ENCODE data around the gene PA2G4. TPM values are rescaled to one million over a fixed set of nuclear protein-coding genes. Genes with fewer than 3 reads are reported as not detected.
A peak's percentile ranks its signal among the peaks of the same experiment; 100 is the strongest.

Gene PA2G4
- total and polyA plus RNA-seq, 10 of the 15 experiments (the other 5 are each of a cell fraction or from before 2014, with no cell fraction given), result 148 to 514 (median 406) TPM

DNA sequence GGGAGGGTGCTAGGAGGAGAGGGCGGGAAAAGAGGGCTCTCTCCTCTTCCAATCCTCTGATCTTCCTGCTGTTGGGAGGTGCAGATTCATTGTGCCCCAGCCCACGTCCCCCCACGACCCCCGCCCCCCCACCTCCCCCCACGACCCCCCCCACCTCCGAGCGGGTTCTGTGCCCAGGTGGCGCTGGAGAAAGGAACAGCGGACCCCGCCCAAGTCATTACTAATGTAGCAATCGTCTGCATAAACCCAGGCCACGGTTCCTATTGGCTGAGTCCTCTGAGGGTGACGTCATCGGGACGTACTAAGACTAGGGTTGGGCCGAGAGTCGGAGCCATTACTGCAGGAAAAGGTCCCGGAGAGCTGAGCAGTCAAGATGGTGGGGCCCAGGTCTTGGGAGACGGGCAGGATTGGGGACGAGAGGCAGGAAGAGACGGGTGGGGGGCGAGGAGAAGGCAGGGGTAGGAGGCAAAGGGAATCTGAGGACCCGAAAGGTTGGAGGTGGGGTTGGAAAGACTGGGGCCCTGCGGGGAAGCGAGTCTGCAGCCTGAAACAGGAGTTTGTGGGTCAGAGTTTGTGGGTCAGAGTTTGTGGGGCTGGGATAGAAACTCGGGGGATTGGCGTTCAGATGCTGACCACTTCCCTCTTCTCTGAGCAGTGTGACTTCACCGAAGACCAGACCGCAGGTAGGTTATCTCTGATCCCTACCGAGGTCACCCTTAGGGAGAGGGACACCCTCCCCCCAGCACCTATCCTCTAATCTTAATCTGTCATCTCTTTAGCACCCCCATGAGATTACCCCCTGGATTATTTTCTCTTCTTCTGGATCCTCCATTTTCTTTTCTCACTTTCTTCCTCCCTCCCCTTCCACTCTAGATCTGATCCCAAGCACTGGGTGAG is 53.9 kb downstream of the PA2G4 start, which contains the start of gene MYL6 (continued):
- TF ChIP-seq CHD1 (IDR thresholded peaks at IDR 0.05; ENCODE audit: low read depth, low read length), result no peak
- TF ChIP-seq, protein P1, sequence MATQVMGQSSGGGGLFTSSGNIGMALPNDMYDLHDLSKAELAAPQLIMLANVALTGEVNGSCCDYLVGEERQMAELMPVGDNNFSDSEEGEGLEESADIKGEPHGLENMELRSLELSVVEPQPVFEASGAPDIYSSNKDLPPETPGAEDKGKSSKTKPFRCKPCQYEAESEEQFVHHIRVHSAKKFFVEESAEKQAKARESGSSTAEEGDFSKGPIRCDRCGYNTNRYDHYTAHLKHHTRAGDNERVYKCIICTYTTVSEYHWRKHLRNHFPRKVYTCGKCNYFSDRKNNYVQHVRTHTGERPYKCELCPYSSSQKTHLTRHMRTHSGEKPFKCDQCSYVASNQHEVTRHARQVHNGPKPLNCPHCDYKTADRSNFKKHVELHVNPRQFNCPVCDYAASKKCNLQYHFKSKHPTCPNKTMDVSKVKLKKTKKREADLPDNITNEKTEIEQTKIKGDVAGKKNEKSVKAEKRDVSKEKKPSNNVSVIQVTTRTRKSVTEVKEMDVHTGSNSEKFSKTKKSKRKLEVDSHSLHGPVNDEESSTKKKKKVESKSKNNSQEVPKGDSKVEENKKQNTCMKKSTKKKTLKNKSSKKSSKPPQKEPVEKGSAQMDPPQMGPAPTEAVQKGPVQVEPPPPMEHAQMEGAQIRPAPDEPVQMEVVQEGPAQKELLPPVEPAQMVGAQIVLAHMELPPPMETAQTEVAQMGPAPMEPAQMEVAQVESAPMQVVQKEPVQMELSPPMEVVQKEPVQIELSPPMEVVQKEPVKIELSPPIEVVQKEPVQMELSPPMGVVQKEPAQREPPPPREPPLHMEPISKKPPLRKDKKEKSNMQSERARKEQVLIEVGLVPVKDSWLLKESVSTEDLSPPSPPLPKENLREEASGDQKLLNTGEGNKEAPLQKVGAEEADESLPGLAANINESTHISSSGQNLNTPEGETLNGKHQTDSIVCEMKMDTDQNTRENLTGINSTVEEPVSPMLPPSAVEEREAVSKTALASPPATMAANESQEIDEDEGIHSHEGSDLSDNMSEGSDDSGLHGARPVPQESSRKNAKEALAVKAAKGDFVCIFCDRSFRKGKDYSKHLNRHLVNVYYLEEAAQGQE (IDR thresholded peaks at IDR 0.05; ENCODE audit: low read depth, low read length), result peak; percentile 29; the same call in 1 of the 2 replicates
- TF ChIP-seq TAF1 (IDR thresholded peaks at IDR 0.05; ENCODE audit: borderline replicate concordance, low read depth, low read length), result peak; percentile 89
- TF ChIP-seq SRF (IDR thresholded peaks at IDR 0.05; ENCODE audit: low read depth in 2 of 2, low read length in 2 of 2), result no peak
- TF ChIP-seq, protein P2, sequence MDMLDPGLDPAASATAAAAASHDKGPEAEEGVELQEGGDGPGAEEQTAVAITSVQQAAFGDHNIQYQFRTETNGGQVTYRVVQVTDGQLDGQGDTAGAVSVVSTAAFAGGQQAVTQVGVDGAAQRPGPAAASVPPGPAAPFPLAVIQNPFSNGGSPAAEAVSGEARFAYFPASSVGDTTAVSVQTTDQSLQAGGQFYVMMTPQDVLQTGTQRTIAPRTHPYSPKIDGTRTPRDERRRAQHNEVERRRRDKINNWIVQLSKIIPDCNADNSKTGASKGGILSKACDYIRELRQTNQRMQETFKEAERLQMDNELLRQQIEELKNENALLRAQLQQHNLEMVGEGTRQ (IDR thresholded peaks at IDR 0.05; ENCODE audit: borderline replicate concordance, low read depth, low read length), result no peak
- no peak; the same call in none of the 2 replicates for TF ChIP-seq NR2F1 (conservative IDR thresholded peaks at IDR 0.05)
- TF ChIP-seq CBX5 (IDR thresholded peaks at IDR 0.05; ENCODE audit: low read depth), result no peak
- TF ChIP-seq, protein P3, sequence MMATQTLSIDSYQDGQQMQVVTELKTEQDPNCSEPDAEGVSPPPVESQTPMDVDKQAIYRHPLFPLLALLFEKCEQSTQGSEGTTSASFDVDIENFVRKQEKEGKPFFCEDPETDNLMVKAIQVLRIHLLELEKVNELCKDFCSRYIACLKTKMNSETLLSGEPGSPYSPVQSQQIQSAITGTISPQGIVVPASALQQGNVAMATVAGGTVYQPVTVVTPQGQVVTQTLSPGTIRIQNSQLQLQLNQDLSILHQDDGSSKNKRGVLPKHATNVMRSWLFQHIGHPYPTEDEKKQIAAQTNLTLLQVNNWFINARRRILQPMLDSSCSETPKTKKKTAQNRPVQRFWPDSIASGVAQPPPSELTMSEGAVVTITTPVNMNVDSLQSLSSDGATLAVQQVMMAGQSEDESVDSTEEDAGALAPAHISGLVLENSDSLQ (IDR thresholded peaks at IDR 0.05), result peak; percentile 50
- peak; percentile 24; the same call in 1 of the 2 replicates for TF ChIP-seq ZBED1 (IDR thresholded peaks at IDR 0.05; ENCODE audit: borderline replicate concordance)
- TF ChIP-seq EZH2 (IDR thresholded peaks at IDR 0.05; ENCODE audit: borderline replicate concordance, control insufficient read depth, low read depth, low read length), result no peak
- peak; percentile 97 for TF ChIP-seq SMAD5 (IDR thresholded peaks at IDR 0.05; ENCODE audit: low read depth)
- TF ChIP-seq, protein P4, sequence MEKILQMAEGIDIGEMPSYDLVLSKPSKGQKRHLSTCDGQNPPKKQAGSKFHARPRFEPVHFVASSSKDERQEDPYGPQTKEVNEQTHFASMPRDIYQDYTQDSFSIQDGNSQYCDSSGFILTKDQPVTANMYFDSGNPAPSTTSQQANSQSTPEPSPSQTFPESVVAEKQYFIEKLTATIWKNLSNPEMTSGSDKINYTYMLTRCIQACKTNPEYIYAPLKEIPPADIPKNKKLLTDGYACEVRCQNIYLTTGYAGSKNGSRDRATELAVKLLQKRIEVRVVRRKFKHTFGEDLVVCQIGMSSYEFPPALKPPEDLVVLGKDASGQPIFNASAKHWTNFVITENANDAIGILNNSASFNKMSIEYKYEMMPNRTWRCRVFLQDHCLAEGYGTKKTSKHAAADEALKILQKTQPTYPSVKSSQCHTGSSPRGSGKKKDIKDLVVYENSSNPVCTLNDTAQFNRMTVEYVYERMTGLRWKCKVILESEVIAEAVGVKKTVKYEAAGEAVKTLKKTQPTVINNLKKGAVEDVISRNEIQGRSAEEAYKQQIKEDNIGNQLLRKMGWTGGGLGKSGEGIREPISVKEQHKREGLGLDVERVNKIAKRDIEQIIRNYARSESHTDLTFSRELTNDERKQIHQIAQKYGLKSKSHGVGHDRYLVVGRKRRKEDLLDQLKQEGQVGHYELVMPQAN (conservative IDR thresholded peaks at IDR 0.05), result peak; percentile 55
- TF ChIP-seq RCOR1 (conservative IDR thresholded peaks at IDR 0.05; ENCODE audit: low read depth, low read length), result no peak
- TF ChIP-seq SMARCA5 (IDR thresholded peaks at IDR 0.05), result peak; percentile 36
- TF ChIP-seq NBN (IDR thresholded peaks at IDR 0.05), result peak; percentile 100
- TF ChIP-seq, protein P5, sequence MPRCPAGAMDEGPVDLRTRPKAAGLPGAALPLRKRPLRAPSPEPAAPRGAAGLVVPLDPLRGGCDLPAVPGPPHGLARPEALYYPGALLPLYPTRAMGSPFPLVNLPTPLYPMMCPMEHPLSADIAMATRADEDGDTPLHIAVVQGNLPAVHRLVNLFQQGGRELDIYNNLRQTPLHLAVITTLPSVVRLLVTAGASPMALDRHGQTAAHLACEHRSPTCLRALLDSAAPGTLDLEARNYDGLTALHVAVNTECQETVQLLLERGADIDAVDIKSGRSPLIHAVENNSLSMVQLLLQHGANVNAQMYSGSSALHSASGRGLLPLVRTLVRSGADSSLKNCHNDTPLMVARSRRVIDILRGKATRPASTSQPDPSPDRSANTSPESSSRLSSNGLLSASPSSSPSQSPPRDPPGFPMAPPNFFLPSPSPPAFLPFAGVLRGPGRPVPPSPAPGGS (IDR thresholded peaks at IDR 0.05; ENCODE audit: borderline replicate concordance, insufficient read depth, low read depth, low read length, poor library complexity, severe bottlenecking), result peak; percentile 56
- TF ChIP-seq GATAD2B (conservative IDR thresholded peaks at IDR 0.05; ENCODE audit: low read depth), result 0 out of 2 replicates have a peak, but pooled peaks have one; percentile 35
